Ramos (cell line): ENCODE data around the gene LHFPL2.

Experiments used
- in situ Hi-C: fragments of 300-500 bp; cut with MboI; formaldehyde crosslinking; loops from one replicate; pipeline ENCODE4 v1.14.3; 2022; ENCODE audit warnings: low sequenced_read_pairs; ENCODE audit not compliant: unreplicated experiment

LHFPL2 gene

GRCh38 chr5:78511121-78511906, 137.3 kb downstream of the LHFPL2 start:
- in situ Hi-C loops = no loop called here

DNA sequence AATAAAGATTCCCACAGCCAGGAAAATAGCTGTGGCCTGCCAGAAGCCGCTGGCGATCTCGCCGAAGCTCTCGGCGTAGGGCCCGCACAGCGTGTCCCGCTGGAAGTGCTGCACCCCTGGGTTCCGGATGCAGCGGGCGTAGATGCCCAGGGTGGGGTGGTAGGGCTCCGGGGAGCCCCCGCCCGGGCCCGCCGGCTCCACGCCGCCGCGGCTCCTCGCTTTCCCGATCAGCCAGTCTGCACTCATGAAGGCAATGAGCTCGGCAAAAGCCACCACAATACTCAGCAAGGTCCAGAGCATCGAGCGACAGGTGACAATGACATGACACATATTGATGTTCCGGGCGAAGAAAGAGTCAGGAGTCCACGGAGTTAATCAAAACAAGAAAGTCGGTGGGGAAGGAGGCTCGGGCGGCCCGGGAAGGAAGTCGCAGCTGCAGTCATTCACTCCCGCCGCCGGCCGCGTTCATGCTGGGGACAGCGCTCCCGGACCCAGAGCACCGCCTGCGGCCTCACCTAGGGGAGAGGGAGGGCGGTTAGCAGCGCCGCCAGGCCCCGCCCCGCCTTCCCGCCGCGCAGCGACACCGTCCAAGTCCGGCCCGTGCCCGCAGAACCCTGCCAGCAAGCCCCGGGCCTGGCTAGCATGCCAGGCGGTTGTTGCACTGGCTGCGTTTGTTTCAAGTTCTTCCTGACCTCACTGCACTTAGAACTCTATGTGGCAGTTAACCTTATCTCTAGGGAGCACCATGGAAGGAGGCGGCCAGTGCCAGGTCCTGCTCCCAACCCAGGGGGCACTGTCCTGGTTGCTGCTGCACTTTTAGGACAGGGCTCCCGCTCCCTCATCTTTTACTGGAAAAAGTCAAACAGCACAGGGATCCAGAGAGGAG, 138.4 kb downstream of the LHFPL2 start:
- in situ Hi-C loops = no loop called here

GRCh38 chr5:78509145-78509865, 139.3 kb downstream of the LHFPL2 start:
- in situ Hi-C loops = no loop called here

DNA sequence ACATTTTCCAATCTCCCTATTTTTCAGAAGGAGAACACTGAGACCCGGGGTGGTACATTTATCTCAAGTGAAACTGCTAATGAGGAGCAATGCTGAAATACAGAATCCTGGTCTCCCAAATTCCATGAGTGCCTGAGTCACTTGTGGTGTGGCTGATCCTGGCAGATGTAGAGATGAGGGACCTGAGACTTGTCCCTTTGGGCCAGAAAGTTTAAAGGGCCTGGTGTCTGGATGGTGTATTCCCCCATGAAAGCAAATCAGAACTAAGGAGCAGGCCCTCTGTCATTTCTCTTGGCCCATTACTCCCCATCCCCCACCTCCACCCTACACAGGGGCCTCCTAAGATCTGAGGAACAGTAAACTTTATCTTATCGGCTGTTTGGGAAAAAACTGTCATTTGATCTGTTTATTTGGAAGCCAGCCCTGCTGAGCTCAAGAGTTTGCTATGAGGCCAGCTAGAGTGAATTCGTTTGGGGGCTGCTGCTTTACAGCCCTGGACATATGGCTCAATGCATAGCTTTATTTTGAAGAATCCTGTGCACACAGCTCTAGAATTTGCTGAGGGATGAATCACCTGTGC, 140.3 kb downstream of the LHFPL2 start:
- in situ Hi-C loops = no loop called here

- in situ Hi-C loops = no loop called here
Observed at GRCh38 chr5:78507531-78507930, 141.0 kb downstream of the LHFPL2 start.

DNA sequence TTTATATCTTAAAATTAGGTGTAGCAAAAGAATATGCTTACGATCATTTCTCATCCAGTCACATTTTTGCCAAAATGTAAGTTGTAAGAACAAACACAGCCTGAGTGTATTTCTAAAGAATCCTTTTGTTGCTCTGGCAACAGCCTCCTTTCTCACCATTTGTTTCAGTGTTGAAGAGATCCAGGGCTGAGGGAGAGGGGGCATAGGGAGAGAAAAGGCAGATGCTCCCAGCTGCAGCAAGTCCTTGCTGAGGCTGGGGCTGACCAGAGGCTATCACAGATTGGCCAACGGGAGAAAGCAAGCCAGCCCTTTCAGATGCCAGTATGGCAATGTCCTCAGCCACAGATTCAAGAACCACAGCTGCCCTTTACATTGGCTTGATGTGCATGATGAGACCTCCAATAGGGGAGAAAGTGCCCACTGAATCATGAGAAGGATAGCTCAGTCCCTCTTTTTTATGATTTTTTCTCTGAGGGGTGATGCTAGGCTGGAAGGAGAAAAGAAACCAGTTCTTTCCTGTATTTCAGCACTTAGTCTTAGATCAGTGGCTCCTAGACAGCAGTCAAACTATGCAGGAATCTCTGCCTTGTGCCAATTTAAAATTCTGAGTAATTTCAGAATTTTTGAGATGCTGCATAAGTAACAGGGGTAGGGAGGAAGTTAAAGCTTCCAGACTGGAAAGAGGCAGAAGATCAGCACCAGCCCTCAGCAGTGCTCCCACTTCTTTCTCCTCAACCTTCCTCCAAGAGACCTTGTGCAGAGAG, 142.1 kb downstream of the LHFPL2 start:
- in situ Hi-C loops = no loop called here

DNA sequence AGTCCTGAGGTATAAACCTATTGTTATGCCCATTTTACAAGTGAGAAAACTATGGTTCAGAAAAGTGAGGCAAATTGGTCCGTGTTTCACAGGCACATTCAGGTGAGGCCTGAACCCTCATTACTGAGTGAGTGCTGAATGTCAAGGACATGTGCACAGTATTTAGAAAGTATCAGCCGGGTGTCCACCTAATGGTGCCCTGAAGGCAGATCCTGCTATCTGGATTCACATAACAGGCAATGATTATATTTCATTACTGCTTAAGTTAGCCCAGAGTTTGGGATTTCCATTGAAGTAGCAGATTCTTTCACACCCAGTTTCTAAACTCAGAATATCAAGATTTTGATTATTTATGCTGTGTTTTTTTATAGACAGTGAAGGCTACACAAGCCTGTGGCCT, 142.7 kb downstream of the LHFPL2 start:
- in situ Hi-C loops = no loop called here

- in situ Hi-C loops = no loop called here
Observed at GRCh38 chr5:78504704-78505677, 143.6 kb downstream of the LHFPL2 start.

- in situ Hi-C loops = no loop called here
Observed at GRCh38 chr5:78503958-78504653, 144.5 kb downstream of the LHFPL2 start.

GRCh38 chr5:78501411-78502352, 146.9 kb downstream of the LHFPL2 start:
- in situ Hi-C loops = no loop called here

GRCh38 chr5:78500871-78501270, 147.7 kb downstream of the LHFPL2 start:
- in situ Hi-C loops = no loop called here

DNA sequence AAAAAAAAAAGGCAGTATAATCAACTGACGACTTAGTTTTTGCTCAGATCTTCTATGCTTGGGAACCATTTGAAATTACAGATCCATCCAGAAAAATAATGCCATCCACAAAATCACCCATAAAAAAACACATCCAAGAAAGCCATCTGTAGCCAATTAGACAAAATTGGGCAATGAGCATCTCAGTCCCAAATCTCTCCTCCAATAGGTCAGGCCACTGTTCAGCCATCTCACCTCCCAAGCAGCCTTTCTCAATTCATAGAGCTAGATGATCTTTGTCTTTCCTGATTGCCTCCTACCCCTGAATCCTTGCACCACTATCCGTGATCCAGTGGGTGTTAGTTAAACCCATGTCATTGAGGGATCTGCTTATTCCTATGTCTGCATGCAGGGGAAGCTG, 148.5 kb downstream of the LHFPL2 start:
- in situ Hi-C loops = no loop called here

DNA sequence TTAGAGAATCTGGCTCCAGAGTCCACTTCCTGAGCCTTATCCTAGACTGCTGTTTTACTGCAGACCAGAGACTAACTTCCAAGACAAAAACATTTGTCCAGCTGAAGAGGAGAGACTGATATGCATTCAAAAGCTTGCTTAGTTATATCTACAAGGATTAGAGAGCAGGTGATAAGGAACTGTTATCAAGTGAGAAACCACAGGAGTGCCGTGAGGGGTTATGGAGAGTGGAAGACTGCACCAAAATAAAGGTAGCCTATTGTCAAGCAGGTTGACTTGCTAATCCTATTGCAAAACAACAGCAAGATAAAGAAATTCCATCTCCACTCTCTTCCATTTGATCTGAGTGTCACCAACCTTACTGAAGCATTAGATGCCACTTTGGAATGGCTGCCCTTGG, 149.1 kb downstream of the LHFPL2 start:
- in situ Hi-C loops = no loop called here

GRCh38 chr5:78497573-78498533, 150.7 kb downstream of the LHFPL2 start:
- in situ Hi-C loops = no loop called here

DNA sequence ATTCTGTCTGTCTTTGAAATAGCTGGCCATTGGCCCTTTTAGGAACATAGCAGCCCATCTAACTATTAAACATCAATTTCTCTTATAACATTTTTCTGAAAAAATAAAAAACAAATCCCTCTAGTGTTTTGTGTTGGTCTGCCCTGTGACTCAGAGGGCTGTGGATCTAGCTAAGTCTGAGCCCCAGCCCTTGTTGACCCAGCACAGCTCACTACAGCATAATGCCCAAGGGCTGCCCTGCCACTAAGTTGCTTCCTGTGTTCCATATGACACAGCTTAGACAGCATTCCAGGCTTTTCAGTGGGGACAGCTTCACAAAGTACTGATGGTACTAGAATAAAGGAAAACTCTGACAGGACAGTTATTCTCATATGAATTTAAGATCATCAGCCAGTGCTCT, 152.2 kb downstream of the LHFPL2 start:
- in situ Hi-C loops = no loop called here

DNA sequence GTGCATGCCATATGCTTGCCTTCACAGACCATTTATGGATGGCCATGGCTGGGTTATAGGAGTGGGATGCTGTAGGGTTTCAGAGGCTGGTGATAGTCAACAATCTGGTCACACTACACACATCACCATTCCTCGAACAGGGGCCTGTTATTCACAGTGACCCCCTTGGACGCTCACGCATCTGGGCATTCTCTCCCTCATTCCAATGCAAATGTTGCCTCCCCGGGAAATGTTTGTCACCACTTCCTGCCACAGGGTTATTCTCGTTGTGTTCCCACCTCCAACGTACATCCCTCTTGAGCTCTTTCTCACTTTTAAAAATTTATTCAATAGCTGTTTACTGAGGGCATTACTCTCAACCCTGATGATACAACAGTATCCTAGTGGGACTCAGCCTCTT, 152.8 kb downstream of the LHFPL2 start:
- in situ Hi-C loops = no loop called here
